H9 (cell line): ENCODE data around the gene LRRIQ4. TPM values are rescaled to one million over a fixed set of nuclear protein-coding genes. Genes with fewer than 3 reads are reported as not detected.
A peak's percentile ranks its signal among the peaks of the same experiment; 100 is the strongest.

Source experiments
- DNase-seq: peaks from one replicate; pipeline ENCODE4 v3.0.0-alpha.2; 2017
- H2AFZ ChIP-seq: one replicate; pipeline ENCODE4 v1.6.1; 2013; ENCODE audit warnings: mild to moderate bottlenecking, low read length, control low read depth, moderate library complexity
- H2AK5ac ChIP-seq: 2 replicates; pipeline ENCODE4 v1.6.1; 2013; ENCODE audit warnings: low read length, control low read depth, mixed read lengths; ENCODE audit not compliant: insufficient read length
- H2BK120ac ChIP-seq: one replicate; pipeline ENCODE4 v1.6.1; 2013; ENCODE audit warnings: low read depth, mild to moderate bottlenecking, low read length, control low read depth, inconsistent platforms; ENCODE audit not compliant: poor library complexity, severe bottlenecking
- H2BK12ac ChIP-seq: 2 replicates; pipeline ENCODE4 v1.6.1; 2013; ENCODE audit warnings: low read length, control low read depth, mixed read lengths, low read depth; ENCODE audit not compliant: insufficient read length
- H2BK15ac ChIP-seq: 2 replicates; pipeline ENCODE4 v1.6.1; 2013; ENCODE audit warnings: low read depth, low read length, control low read depth
- H2BK20ac ChIP-seq: one replicate; pipeline ENCODE4 v1.6.1; 2013; ENCODE audit warnings: low read depth, mild to moderate bottlenecking, low read length, control low read depth, inconsistent platforms; ENCODE audit not compliant: poor library complexity, severe bottlenecking
- H2BK5ac ChIP-seq: 2 replicates; pipeline ENCODE4 v1.6.1; 2013; ENCODE audit warnings: low read length, control low read depth, mixed read lengths; ENCODE audit not compliant: insufficient read length
- H3K14ac ChIP-seq: 2 replicates; pipeline ENCODE4 v1.6.1; 2013; ENCODE audit warnings: low read length, control low read depth; ENCODE audit not compliant: insufficient read depth
- H3K18ac ChIP-seq: 2 replicates; pipeline ENCODE4 v1.6.1; 2013; ENCODE audit warnings: low read depth, mild to moderate bottlenecking, mixed read lengths, low read length, control low read depth; ENCODE audit not compliant: insufficient read length
- H3K23ac ChIP-seq: 2 replicates; pipeline ENCODE4 v1.6.1; 2013; ENCODE audit warnings: low read length, control low read depth, mixed read lengths, low read depth; ENCODE audit not compliant: insufficient read length
- H3K23me2 ChIP-seq: 2 replicates; pipeline ENCODE4 v1.6.1; 2013; ENCODE audit warnings: low read depth, mild to moderate bottlenecking, mixed read lengths, low read length, control low read depth; ENCODE audit not compliant: insufficient read length, poor library complexity, severe bottlenecking
- H3K27ac ChIP-seq: 2 replicates; pipeline ENCODE4 v1.5.1; 2013; ENCODE audit warnings: low read length, control low read depth, mixed read lengths, low read depth; ENCODE audit not compliant: insufficient read length
- H3K27me3 ChIP-seq: 2 replicates; pipeline ENCODE4 v1.6.1; 2013; ENCODE audit warnings: low read length, control low read depth, inconsistent platforms; ENCODE audit not compliant: insufficient read depth
- H3K4ac ChIP-seq: 2 replicates; pipeline ENCODE4 v1.6.1; 2013; ENCODE audit warnings: low read depth, mild to moderate bottlenecking, control low read depth, inconsistent platforms, low read length, moderate library complexity
- H3K4me1 ChIP-seq: 2 replicates; pipeline ENCODE4 v1.6.1; 2013; ENCODE audit warnings: low read length, control low read depth, inconsistent platforms; ENCODE audit not compliant: insufficient read depth
- H3K4me2 ChIP-seq: 2 replicates; pipeline ENCODE4 v1.6.1; 2013; ENCODE audit warnings: low read length, control low read depth, mixed read lengths; ENCODE audit not compliant: insufficient read length, insufficient read depth
- H3K56ac ChIP-seq: 2 replicates; pipeline ENCODE4 v1.6.1; 2013; ENCODE audit warnings: low read depth, mild to moderate bottlenecking, mixed read lengths, low read length, control low read depth; ENCODE audit not compliant: insufficient read length
- H3K79me1 ChIP-seq: 2 replicates; pipeline ENCODE4 v1.6.1; 2013; ENCODE audit warnings: low read depth, mild to moderate bottlenecking, moderate library complexity, low read length, control low read depth, inconsistent platforms; ENCODE audit not compliant: insufficient read depth, poor library complexity, severe bottlenecking
- H3K79me2 ChIP-seq: 2 replicates; pipeline ENCODE4 v1.6.1; 2013; ENCODE audit warnings: low read length, control low read depth, inconsistent platforms; ENCODE audit not compliant: insufficient read depth
- H3K9ac ChIP-seq: 2 replicates; pipeline ENCODE4 v1.6.1; 2013; ENCODE audit warnings: low read length, control low read depth, mixed read lengths; ENCODE audit not compliant: insufficient read length; ENCODE audit errors: extremely low read depth
- H3K9me3 ChIP-seq: one replicate; pipeline ENCODE4 v1.6.1; 2013; ENCODE audit warnings: low read depth, low read length, inconsistent platforms; ENCODE audit not compliant: control insufficient read depth
- H3T11ph ChIP-seq: one replicate; pipeline ENCODE4 v1.6.1; 2013; ENCODE audit warnings: mild to moderate bottlenecking, low read length, control low read depth, inconsistent platforms
- H4K20me1 ChIP-seq: one replicate; pipeline ENCODE4 v1.6.1; 2013; ENCODE audit not compliant: control insufficient read depth, insufficient read length, insufficient read depth
- H4K5ac ChIP-seq: 2 replicates; pipeline ENCODE4 v1.6.1; 2013; ENCODE audit warnings: low read depth, mild to moderate bottlenecking, mixed read lengths, low read length, control low read depth; ENCODE audit not compliant: insufficient read length
- H4K8ac ChIP-seq: replicated peaks from 2 replicates; pipeline ENCODE4 v1.6.1; 2013; ENCODE audit warnings: low read length, control low read depth, mixed read lengths, low read depth; ENCODE audit not compliant: insufficient read length
- H4K91ac ChIP-seq: 2 replicates; pipeline ENCODE4 v1.6.1; 2013; ENCODE audit warnings: low read depth, mild to moderate bottlenecking, moderate library complexity, mixed read lengths, low read length, control low read depth; ENCODE audit not compliant: insufficient read length
- H3K27ac Mint-ChIP-seq, 3 experiments: 2 replicates in 2 of 3; 3 replicates in 1 of 3; pipeline ENCODE4 v1.8.0; 2020 to 2021; ENCODE audit warnings: mixed read lengths in 3 of 3, mild to moderate bottlenecking in 1 of 3, moderate library complexity in 1 of 3
- H3K27me3 Mint-ChIP-seq: 2 replicates; pipeline ENCODE4 v1.8.0; 2021; ENCODE audit warnings: low read depth, mild to moderate bottlenecking, moderate library complexity, mixed read lengths
- H3K36me3 Mint-ChIP-seq, 3 experiments: 2 replicates in 2 of 3; 3 replicates in 1 of 3; pipeline ENCODE4 v1.8.0; 2020 to 2021; ENCODE audit warnings: low read depth in 3 of 3, mixed read lengths in 3 of 3; ENCODE audit not compliant: insufficient read depth in 1 of 3
- H3K4me1 Mint-ChIP-seq, 2 experiments: 2 replicates each; pipeline ENCODE4 v1.8.0; 2020; ENCODE audit warnings: mixed read lengths in 2 of 2
- H3K4me3 Mint-ChIP-seq, 2 experiments: 2 replicates in 1 of 2; 3 replicates in 1 of 2; pipeline ENCODE4 v1.8.0; 2020 to 2021; ENCODE audit warnings: mild to moderate bottlenecking in 2 of 2, mixed read lengths in 2 of 2, moderate library complexity in 1 of 2
- H3K9me3 Mint-ChIP-seq, 2 experiments: 2 replicates in 1 of 2; 3 replicates in 1 of 2; pipeline ENCODE4 v1.8.0; 2020; ENCODE audit warnings: mild to moderate bottlenecking in 2 of 2, mixed read lengths in 2 of 2, moderate library complexity in 1 of 2
- WGBS: extraction: QIAGEN DNeasy Blood & Tissue Kit; methylation state at CpG from one replicate; pipeline ENCODE4 v1.1.7; 2013; ENCODE audit warnings: missing lambda C conversion rate, low lambda C conversion rate, mixed read lengths; ENCODE audit not compliant: insufficient read length; ENCODE audit errors: extremely low coverage; 5-methylcytosine and 5-hydroxymethylcytosine counted together
- total RNA-seq: library from RNA; stranded (reverse); gene quantifications from 2 replicates; pipeline ENCODE4 v1.2.1, GENCODE V29; 2021
- TF ChIP-seq, protein P1 (sequence below): fragments of 200-600 bp; sonication (generic); conservative IDR thresholded peaks from 3 replicates; pipeline ENCODE4 v1.8.0; 2021; ENCODE audit warnings: antibody characterized with exemption, mild to moderate bottlenecking

The LRRIQ4 gene
- total RNA-seq, 1 experiment from 2014 or later, result not detected

GRCh38 chr3:169769287-169770181 lies 43.1 kb upstream of the LRRIQ4 start, which contains the start of gene ACTRT3:
ACTRT3 (minus strand) TSS chr3:169769561; CDS start chr3:169769520, 41 bp downstream.
- no peak within 1 kb of the TSS for H3K23ac ChIP-seq
- H3K18ac ChIP-seq, result peak within 1 kb of the TSS; percentile 39
- TF ChIP-seq, protein P1, sequence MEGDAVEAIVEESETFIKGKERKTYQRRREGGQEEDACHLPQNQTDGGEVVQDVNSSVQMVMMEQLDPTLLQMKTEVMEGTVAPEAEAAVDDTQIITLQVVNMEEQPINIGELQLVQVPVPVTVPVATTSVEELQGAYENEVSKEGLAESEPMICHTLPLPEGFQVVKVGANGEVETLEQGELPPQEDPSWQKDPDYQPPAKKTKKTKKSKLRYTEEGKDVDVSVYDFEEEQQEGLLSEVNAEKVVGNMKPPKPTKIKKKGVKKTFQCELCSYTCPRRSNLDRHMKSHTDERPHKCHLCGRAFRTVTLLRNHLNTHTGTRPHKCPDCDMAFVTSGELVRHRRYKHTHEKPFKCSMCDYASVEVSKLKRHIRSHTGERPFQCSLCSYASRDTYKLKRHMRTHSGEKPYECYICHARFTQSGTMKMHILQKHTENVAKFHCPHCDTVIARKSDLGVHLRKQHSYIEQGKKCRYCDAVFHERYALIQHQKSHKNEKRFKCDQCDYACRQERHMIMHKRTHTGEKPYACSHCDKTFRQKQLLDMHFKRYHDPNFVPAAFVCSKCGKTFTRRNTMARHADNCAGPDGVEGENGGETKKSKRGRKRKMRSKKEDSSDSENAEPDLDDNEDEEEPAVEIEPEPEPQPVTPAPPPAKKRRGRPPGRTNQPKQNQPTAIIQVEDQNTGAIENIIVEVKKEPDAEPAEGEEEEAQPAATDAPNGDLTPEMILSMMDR, result no peak
- no peak within 1 kb of the TSS for H3K27ac ChIP-seq
- H3K14ac ChIP-seq, result peak within 1 kb of the TSS; percentile 62; the same call in 1 of the 2 replicates
- no CpG with 5 or more reads among the region's 51 CpGs for WGBS
- peak within 1 kb of the TSS; percentile 43 for H2AFZ ChIP-seq
- no peaks in the 10 kb centered on the region for H3K27me3 ChIP-seq
- H2BK5ac ChIP-seq, result no peak within 1 kb of the TSS
- Mint-ChIP-seq H3K9me3 (no peaks in the 10 kb centered on the region; a peak in 1 of 5 replicates), H3K27ac (peak within 1 kb of the TSS; percentile 92 to 97 (median 95); a peak in 6 of 7 replicates), H3K27me3 (no peaks in the 10 kb centered on the region; the same call in 1 of the 2 replicates), H3K36me3 (peaks cover 3 to 10% (median 8%) of the 10 kb centered on the region in 3 experiments; a peak in 5 of 7 replicates), H3K4me3 (peak within 1 kb of the TSS; percentile 83 to 88), H3K4me1 (peaks cover 15 to 17% of the 10 kb centered on the region in 2 experiments)
- H3K4me2 ChIP-seq, result peak within 1 kb of the TSS; percentile 77
- no peak within 1 kb of the TSS for H3K4ac ChIP-seq
- H3K4me1 ChIP-seq, result no peaks in the 10 kb centered on the region
- no peak within 1 kb of the TSS for H3K56ac ChIP-seq
- no peak within 1 kb of the TSS for H3T11ph ChIP-seq
- H4K20me1 ChIP-seq, result no peaks in the 10 kb centered on the region
- H4K91ac ChIP-seq, result no peak within 1 kb of the TSS
- no peak within 1 kb of the TSS for H2AK5ac ChIP-seq
- peak; percentile 87 for DNase-seq
- H3K79me2 ChIP-seq, result peaks cover 7% of the 10 kb centered on the region; the same call in 1 of the 2 replicates
- no peak within 1 kb of the TSS for H2BK20ac ChIP-seq
- no peak within 1 kb of the TSS for H4K8ac ChIP-seq
- peak within 1 kb of the TSS; percentile 34 for H3K9ac ChIP-seq
- no peaks in the 10 kb centered on the region for H3K79me1 ChIP-seq
- no peaks in the 10 kb centered on the region for H3K9me3 ChIP-seq
- H3K23me2 ChIP-seq, result peaks cover under 1% of the 10 kb centered on the region
- no peak within 1 kb of the TSS for H2BK120ac ChIP-seq
- H2BK15ac ChIP-seq, result no peak within 1 kb of the TSS
- no peak within 1 kb of the TSS for H4K5ac ChIP-seq
- no peak within 1 kb of the TSS for H2BK12ac ChIP-seq
